ENCODE results near the gene PLBD2.

The PLBD2 gene

DNA sequence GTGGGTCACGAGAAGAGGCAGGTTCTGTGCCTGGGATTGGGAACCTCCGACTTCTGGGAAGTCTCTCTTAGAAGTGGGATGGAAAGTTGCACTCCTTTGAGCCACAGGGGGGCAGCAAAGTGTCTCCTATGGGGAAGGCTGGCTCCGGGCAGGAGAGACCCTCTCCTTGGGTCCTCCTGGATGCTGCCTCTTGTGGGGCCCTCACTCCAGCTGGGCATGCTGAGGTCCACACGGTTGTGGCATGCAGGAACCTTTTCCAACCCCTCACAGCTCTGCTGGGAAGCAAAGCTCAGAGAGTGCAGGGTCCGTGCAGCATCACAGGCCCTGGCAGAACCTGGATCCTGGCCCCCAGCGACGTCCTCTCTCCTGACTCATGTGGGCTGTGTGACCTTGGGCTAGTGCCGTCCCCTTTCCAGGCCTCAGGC lies 81.2 kb downstream of the PLBD2 start:
- TF ChIP-seq, protein P1, sequence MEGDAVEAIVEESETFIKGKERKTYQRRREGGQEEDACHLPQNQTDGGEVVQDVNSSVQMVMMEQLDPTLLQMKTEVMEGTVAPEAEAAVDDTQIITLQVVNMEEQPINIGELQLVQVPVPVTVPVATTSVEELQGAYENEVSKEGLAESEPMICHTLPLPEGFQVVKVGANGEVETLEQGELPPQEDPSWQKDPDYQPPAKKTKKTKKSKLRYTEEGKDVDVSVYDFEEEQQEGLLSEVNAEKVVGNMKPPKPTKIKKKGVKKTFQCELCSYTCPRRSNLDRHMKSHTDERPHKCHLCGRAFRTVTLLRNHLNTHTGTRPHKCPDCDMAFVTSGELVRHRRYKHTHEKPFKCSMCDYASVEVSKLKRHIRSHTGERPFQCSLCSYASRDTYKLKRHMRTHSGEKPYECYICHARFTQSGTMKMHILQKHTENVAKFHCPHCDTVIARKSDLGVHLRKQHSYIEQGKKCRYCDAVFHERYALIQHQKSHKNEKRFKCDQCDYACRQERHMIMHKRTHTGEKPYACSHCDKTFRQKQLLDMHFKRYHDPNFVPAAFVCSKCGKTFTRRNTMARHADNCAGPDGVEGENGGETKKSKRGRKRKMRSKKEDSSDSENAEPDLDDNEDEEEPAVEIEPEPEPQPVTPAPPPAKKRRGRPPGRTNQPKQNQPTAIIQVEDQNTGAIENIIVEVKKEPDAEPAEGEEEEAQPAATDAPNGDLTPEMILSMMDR (IDR thresholded peaks at IDR 0.05; ENCODE audit: low read length, missing control alignments) = peak; percentile 78
- peak; percentile 50 for DNase-seq (ENCODE audit: low read depth)

DNA sequence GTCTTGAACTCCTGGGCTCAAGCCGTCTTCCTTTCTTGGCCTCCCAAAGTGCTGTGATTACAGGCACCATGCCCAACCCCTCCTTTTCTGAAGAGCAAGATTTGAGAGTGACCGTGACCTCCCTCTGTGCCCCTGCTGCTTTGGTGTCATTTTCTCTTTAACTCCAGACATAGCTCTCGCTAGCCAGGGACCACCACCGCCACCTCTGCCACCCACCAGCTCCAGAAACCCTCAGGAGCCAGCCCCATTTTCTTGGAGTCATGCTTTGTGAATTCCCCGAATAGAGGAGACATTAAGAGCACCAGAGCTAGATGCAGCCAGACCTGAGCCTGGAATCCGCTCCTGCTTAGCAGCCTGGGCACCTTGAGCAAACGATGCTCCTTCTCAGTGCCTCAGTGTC lies 81.9 kb downstream of the PLBD2 start:
- no peak for DNase-seq (ENCODE audit: low read depth)
- no peak overlapping the region for H3K4me3 ChIP-seq (replicated peaks; ENCODE audit: low read depth, low read length)
- TF ChIP-seq, protein P1 (IDR thresholded peaks at IDR 0.05; ENCODE audit: low read length, missing control alignments) = no peak

More for the DNA sequence above, 81.2 kb downstream of the PLBD2 start:
- H3K4me3 ChIP-seq (replicated peaks; ENCODE audit: low read depth, low read length) = no peak overlapping the region
